H7 (cell line): ENCODE measurements around the gene PCNT. TPM values are rescaled to one million over a fixed set of nuclear protein-coding genes. Genes with fewer than 3 reads are reported as not detected.
"Not testable (repeated sequence)": the region's sequence is repeated elsewhere in the genome, so short reads cannot be mapped to it uniquely, and the experiment has no call there.

Experiments
- DNase-seq: peaks from one replicate; pipeline ENCODE4 v3.0.0; 2012
- H3K27me3 ChIP-seq: 2 replicates; pipeline ENCODE4 v1.6.0; 2011; ENCODE audit warnings: mild to moderate bottlenecking, low read length; ENCODE audit not compliant: control insufficient read depth, insufficient read depth
- H3K36me3 ChIP-seq: replicated peaks from 2 replicates; pipeline ENCODE4 v1.5.1; 2011; ENCODE audit warnings: low read length; ENCODE audit not compliant: control insufficient read depth, insufficient read depth
- H3K4me3 ChIP-seq: 2 replicates; pipeline ENCODE4 v1.5.1; 2011; ENCODE audit warnings: low read depth, mild to moderate bottlenecking, control low read depth, low read length, moderate library complexity; ENCODE audit not compliant: insufficient read depth
- total RNA-seq: library from RNA; depleted of rRNA; stranded (reverse); fragments of >200 nt; shearing (Covaris generic); gene quantifications from 2 replicates; pipeline ENCODE4 v1.2.3, GENCODE V29; 2014

PCNT gene
- total RNA-seq, 1 experiment from 2014 or later: 20.7 TPM

DNA sequence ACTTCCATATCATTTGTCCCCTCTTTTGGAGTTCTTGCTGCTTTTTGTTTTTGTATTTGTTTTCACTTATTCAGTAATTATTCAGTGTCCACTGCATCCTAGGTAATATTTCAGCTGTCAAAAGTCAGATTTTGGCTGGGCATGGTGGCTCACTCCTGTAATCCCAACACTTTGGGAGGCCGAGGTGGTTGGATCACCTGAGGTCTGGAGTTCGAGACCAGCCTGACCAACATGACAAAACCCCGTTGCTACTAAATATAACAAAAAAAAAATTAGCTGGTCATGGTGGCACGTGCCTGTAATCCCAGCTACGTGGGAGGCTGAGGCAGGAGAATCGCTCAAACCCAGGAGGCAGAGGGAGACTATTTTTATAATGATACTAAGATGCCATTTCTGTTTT, 141.2 kb downstream of the PCNT start:
- DNase-seq, H3K27me3 ChIP-seq, H3K4me3 ChIP-seq, H3K36me3 ChIP-seq: not testable (repeated sequence)

DNA sequence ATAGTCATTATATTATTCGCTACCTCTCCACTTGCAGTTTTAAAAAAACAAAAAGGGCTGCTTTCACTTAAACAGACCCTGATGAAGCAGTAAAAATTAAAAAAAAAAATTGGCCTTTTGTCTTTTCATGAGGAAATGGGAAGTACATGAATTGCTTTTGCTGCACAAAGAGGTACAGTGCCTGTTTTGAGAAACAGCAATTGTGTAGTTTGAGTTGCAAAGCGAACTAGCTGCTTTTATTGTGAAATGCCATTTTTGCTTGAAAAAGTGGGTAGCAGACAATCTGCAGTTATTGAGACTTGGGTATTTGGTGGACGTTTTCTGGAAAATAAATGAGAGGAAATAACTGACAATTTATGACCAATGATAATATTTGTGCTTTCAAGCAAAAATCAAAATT, 141.7 kb downstream of the PCNT start:
- Histone ChIP-seq H3K4me3 (no peak overlapping the region), H3K36me3 (peaks cover 6% of the 10 kb centered on the region), H3K27me3 (no peaks in the 10 kb centered on the region)
- DNase-seq: no peak

DNA sequence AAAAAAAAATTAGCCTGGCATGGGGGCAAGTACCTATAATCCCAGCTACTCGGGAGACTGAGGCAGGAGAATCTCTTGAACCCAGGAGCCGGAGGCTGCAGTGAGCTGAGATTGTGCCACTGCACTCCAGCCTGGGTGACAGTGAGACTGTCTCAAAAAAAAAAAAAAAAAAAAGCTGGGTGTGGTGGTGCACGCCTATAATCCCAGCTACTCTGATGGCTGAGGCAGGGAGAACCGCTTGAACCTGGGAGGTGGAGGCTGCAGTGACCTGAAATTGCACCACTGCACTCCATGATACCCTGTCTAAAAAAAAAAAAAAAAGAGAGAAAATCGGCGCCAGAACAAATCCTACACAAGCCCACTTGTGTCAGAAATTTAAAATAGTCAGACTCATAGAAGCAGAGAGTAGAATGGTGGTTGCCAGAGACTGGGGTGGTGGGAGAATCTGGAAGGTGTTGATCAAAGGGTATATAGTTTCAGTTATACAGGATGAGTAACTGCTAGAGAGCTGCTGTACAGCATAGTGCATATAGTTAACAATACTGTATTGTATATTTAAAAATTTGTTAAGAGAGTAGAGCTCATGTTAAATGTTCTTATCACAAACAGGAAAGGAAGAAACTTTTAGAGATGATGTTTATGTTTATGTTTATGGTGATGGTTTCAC, 144.3 kb downstream of the PCNT start:
- peaks cover 1% of the 10 kb centered on the region; the same call in 1 of the 2 replicates for H3K36me3 ChIP-seq
- H3K27me3 ChIP-seq: no peaks in the 10 kb centered on the region
- no peak overlapping the region for H3K4me3 ChIP-seq
- no peak for DNase-seq

DNA sequence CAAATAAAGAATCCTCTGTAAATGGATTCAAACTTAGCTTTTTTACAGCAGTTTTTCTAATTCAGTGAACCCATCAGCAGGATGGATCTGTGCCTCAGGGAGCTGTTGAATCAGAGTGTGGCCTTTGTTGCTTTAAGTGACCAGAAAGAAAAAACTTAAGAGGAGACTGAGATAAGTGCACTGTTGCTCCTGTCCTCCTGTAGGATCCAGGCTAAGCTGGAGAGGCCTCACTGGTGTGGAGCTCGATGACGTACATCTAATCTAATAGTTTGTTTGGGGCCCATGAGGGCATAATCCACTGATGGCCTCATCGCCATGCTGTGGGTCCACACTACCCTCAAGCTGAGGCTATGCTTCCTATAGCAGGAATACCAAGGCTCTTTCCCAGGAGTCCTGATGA, 145.3 kb downstream of the PCNT start:
- Histone ChIP-seq H3K36me3 (peaks cover 1% of the 10 kb centered on the region; the same call in 1 of the 2 replicates), H3K27me3 (no peaks in the 10 kb centered on the region), H3K4me3 (no peak overlapping the region)
- no peak for DNase-seq

DNA sequence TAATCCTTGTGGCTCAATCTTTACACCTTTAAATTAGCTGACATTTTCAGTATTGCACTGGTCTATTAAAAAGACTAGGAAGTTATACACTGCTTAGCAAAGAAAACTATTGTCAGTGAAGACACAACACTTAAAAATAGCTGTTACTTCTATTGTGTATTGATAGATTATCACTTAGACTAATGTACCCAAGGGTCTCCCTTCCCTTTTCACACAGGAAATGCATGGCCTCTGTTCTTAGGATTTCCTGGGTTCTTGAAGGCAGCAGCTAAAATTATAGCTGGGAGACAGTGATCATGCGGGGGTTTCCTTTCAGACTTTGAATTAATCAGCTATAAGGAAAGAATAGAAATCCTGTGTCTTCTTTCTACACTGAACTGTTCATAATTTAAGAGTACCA, 147.6 kb downstream of the PCNT start:
- no peak for DNase-seq
- no peak overlapping the region for H3K4me3 ChIP-seq
- H3K36me3 ChIP-seq: no peaks in the 10 kb centered on the region
- H3K27me3 ChIP-seq: no peaks in the 10 kb centered on the region

DNA sequence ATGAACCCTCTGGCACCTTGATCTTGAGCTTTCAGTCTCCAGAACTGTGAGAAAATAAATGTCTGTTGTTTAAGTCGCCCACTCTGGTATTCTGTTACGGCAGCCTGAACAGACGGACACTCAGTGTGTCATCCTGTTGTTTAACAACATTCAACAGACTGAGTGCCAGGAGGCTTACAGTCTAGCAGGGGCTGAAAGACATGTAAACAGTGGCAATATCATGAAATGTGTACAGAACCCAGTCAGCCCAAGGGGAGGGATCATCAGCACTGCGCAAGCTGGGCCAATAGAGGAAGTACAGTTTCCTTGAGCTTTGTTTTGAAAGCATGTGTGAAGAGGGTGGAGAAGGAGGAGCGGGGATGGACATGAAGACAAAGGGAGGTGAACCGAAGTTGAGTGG, 148.3 kb downstream of the PCNT start:
- DNase-seq: no peak
- Histone ChIP-seq H3K36me3 (no peaks in the 10 kb centered on the region), H3K4me3 (no peak overlapping the region), H3K27me3 (no peaks in the 10 kb centered on the region)

DNA sequence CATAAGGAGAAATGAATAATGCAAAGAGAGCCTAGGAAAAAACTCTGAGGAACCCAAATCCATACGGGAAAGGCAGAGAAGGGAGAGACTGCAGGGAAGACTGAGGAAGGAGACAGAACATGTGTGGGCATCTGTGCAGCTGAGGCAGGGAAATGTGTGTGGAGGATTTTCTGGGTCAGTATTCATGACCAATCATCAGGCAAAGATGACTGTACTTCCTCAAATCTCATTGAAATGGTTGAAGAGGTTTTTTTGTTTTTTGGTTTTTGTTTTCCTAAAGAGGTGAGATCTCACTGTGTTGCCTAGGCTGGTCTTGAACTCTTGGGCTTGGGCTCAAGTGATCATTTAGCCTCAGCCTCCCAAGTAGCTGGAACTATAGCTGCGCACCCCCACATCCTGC, 150.4 kb downstream of the PCNT start:
- H3K27me3 ChIP-seq: no peaks in the 10 kb centered on the region
- H3K4me3 ChIP-seq: no peak overlapping the region
- DNase-seq: no peak
- no peaks in the 10 kb centered on the region for H3K36me3 ChIP-seq

DNA sequence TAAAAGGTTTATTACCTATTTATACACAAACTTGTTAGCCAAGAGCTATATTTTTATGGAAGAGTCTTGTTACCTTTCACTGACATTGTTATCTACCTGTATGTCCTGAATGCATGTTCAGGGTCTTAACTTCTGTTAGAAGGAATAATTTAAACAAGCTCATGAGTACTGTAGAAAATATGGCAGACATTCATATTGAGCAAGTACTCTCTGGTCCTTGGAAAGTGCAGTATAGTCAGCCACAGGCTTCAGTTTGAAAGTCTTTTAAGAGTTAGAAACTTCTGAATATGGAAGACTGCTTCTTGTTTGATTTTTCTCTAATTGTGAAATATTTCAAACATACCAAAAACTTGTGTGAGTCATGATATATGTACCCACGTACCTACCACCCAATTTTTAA, 151.3 kb downstream of the PCNT start:
- no peaks in the 10 kb centered on the region for H3K36me3 ChIP-seq
- no peaks in the 10 kb centered on the region for H3K27me3 ChIP-seq
- no peak for DNase-seq
- H3K4me3 ChIP-seq: no peak overlapping the region

DNA sequence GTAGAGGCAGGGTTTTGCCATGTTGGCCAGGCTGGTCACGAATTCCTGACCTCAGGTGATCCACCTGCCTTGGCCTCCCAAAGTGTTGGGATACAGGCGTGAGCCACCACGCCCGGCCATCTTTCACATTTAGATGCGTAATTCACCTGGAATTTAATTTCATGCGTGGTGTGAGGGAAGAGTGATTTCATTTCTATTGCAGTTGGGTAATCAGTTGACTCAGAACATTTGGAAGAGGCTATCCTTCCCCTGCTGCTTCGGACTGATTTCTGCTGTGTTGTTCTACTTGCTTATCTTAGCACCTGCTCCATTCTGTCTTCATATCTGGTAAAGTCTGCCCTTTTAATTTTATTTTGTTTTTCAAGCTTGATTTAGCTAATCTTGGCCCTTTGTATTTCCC, 153.8 kb downstream of the PCNT start:
- DNase-seq: no peak
- H3K36me3 ChIP-seq: no peaks in the 10 kb centered on the region

DNA sequence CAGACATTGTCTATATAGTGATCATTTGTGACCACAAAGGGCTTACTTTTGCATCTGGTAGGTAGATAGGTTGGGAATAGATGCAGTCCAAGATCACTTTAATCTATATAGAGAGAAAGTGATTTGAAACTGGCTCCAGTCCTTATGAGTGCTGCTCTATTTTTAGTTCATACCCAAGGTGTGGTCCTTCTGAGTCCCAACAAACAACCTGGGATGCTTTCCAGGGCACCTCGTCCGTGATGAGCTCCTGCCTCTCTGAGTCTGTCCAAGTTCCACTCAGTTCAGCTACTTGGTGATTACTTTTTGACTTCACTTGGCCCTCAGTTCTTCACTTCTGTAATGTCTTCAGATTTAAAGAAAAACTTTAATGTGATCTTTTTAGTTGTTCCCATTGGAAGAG, 155.0 kb downstream of the PCNT start:
- DNase-seq: no peak
- no peaks in the 10 kb centered on the region for H3K36me3 ChIP-seq
- H3K27me3 ChIP-seq: no peaks in the 10 kb centered on the region
- H3K4me3 ChIP-seq: no peak overlapping the region

More for the DNA sequence above, 153.8 kb downstream of the PCNT start:
- Histone ChIP-seq H3K27me3 (no peaks in the 10 kb centered on the region), H3K4me3 (no peak overlapping the region)

DNA sequence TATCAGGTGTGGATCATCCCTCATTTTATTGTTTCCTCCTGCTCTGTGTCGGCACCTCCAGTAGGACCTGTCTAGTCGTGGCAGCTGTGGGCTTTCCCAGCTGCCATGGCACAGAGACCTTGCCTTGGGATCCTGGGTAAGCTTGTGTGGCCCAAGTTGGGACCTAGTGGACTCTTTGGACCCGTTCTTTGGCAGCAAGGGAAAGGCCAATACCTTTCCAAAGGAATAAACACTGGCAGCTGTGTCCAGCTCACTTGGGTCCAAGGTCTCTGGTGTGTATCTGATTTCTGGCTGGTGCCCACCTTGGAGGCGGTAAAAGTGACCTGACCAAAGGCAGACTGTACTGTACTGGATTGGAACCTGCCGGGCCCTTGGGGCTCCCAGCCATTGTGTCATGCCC, 156.5 kb downstream of the PCNT start:
- H3K36me3 ChIP-seq: no peaks in the 10 kb centered on the region
- H3K4me3 ChIP-seq: no peak overlapping the region
- H3K27me3 ChIP-seq: no peaks in the 10 kb centered on the region
- DNase-seq: no peak

DNA sequence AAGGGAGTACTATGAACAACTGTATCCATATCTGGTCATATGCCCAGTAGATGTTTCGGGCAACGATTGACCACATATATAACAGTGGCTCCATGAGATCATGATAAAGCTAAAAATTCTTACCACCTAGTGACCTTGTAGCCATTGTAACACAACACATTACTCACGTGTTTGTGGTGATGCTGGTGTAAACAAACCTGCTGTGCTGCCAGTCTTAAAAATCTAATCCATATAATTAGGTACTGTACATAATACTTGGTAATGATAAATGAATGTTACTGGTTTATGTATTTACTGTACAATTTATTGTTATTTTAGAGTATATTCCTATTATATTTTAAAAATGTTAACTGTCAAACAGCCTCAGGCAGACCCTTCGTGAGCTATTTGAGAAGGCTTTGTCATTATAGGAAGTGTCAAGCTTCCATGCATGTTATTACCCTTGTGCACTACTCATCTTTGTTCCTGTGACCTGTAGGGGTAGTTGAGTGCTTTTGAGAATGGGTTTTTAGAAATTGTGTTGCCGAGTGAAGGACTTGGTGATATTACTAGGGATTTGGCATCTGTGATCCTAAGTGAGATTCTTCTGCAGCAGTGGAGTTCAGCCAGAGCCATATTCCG, 158.4 kb downstream of the PCNT start:
- Histone ChIP-seq H3K4me3 (no peak overlapping the region), H3K36me3 (no peaks in the 10 kb centered on the region), H3K27me3 (no peaks in the 10 kb centered on the region)
- no peak for DNase-seq

DNA sequence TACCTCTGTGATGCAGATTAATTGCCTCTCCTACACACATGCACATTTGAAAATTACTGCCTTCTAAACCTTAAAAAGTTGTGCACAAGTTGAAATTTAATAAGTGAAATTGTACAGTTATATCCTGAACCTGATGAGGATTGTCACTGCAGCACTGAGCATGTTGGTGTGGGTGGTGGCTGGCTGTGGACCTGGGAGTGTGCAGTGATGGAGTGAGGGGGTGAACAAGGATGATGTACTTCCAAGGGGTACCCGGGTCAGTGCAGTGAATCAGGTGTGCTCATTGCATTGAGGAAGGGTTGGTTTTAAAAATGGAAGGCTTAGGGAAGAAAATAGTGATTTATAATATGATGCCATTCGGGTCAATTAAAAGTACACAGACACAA, 158.9 kb downstream of the PCNT start:
- DNase-seq: no peak
- Histone ChIP-seq H3K4me3 (no peak overlapping the region), H3K27me3 (no peaks in the 10 kb centered on the region), H3K36me3 (no peaks in the 10 kb centered on the region)

DNA sequence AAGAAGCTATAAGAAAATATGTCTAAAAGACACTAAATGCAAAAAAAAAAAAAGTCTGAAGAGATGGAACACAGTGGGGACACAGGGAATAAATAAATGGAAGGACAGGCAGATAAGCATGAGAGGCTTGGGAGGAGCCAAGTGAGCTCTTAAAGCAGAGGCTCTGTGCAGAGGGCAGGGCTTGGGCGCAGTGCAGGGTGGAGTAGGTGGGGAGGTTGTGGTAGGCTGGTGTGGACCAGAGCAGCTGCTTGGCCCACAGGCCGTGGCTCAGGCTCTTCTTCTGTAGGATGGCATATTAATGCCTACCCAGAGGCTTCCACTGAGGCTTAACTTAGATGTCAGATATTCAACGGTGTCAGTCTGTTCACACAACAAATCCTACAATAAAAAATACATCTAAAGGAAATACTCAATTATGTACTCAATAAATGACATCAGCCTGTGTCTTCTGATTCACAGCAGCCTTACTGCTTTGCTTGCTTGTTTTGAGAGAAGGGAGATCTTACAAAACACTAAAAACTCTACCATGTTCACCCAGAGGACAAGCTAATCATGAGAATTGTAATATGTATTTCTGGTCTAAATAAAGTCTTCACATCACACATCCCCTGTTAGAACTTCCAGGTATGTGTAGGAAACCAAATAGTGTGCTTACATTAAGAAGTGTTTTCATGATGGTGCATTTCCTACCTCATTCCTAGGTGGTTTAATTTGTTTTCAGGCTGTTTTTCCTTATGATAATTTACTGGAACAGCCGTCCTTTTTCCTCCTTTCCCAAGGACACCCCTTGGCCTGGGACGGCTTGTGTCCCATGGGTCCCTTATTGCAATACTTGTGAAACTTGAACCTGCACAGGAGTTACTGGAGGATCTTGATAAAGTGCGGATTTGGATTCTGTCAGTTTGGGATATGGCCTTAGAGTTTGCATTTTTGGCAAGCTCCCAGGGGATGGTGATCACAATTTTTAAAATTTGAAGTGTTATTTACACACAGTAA, 159.6 kb downstream of the PCNT start:
- no peaks in the 10 kb centered on the region for H3K36me3 ChIP-seq
- H3K27me3 ChIP-seq: no peaks in the 10 kb centered on the region
- no peak for DNase-seq
- H3K4me3 ChIP-seq: no peak overlapping the region
